Tibial nerve (tissue), 4 donors: Measurements from ENCODE around the gene ZNF8.

Source experiments
- EP300 ChIP-seq, 2 donors: sonication (generic); formaldehyde crosslinking; IDR thresholded peaks; one replicate each; pipeline ENCODE4 v1.6.1; 2017; ENCODE audit warnings: antibody characterized with exemption in 2 of 2, mild to moderate bottlenecking in 1 of 2
- POLR2A ChIP-seq, 2 donors: fragments of 450-650 bp; IDR thresholded peaks; one replicate each; pipeline ENCODE4 v1.6.1; 2017; ENCODE audit warnings: antibody characterized with exemption in 2 of 2, mild to moderate bottlenecking in 2 of 2, moderate library complexity in 2 of 2
- TF ChIP-seq, protein P1 (sequence below), 5 experiments: fragments of 200-600 bp in 3 of 5; fragments of 450-650 bp in 2 of 5; sonication (generic) in 3 of 5; IDR thresholded peaks; one replicate each; pipeline ENCODE4 v1.5.1; 2016 to 2019; ENCODE audit warnings: antibody characterized with exemption in 5 of 5, mild to moderate bottlenecking in 3 of 5, moderate library complexity in 2 of 5

DNA sequence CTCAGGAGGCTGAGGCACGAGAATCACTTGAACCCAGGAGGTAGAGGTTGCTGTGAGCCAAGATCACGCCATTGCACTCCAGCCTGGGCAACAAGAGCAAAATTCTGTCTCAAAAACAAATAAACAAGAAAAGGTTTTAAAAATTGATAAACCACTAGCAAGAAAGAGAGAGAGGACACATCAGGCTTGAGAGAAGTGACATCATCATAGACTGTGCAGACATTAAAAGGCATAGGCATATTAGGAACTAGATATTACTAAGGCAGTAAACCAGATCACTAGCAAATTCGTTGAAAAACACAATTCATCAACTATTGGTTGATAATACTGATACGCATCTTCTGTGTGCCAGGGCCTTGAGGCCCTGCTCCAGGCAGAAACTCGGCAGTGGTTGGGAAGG is 66.8 kb downstream of the ZNF8 start:
- TF ChIP-seq, protein P1, sequence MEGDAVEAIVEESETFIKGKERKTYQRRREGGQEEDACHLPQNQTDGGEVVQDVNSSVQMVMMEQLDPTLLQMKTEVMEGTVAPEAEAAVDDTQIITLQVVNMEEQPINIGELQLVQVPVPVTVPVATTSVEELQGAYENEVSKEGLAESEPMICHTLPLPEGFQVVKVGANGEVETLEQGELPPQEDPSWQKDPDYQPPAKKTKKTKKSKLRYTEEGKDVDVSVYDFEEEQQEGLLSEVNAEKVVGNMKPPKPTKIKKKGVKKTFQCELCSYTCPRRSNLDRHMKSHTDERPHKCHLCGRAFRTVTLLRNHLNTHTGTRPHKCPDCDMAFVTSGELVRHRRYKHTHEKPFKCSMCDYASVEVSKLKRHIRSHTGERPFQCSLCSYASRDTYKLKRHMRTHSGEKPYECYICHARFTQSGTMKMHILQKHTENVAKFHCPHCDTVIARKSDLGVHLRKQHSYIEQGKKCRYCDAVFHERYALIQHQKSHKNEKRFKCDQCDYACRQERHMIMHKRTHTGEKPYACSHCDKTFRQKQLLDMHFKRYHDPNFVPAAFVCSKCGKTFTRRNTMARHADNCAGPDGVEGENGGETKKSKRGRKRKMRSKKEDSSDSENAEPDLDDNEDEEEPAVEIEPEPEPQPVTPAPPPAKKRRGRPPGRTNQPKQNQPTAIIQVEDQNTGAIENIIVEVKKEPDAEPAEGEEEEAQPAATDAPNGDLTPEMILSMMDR (IDR thresholded peaks at IDR 0.05), result no peak
- TF ChIP-seq POLR2A (IDR thresholded peaks at IDR 0.05) (no peak), EP300 (IDR thresholded peaks at IDR 0.05) (no peak)
